ENCODE results near the gene AIF1.

GRCh38 chr6:31664790-31665500, 49.9 kb downstream of the AIF1 start, which contains the start of gene GPANK1:
- TF ChIP-seq, protein P1, sequence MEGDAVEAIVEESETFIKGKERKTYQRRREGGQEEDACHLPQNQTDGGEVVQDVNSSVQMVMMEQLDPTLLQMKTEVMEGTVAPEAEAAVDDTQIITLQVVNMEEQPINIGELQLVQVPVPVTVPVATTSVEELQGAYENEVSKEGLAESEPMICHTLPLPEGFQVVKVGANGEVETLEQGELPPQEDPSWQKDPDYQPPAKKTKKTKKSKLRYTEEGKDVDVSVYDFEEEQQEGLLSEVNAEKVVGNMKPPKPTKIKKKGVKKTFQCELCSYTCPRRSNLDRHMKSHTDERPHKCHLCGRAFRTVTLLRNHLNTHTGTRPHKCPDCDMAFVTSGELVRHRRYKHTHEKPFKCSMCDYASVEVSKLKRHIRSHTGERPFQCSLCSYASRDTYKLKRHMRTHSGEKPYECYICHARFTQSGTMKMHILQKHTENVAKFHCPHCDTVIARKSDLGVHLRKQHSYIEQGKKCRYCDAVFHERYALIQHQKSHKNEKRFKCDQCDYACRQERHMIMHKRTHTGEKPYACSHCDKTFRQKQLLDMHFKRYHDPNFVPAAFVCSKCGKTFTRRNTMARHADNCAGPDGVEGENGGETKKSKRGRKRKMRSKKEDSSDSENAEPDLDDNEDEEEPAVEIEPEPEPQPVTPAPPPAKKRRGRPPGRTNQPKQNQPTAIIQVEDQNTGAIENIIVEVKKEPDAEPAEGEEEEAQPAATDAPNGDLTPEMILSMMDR (IDR thresholded peaks at IDR 0.05): no peak
- TF ChIP-seq POLR2A (IDR thresholded peaks at IDR 0.05): no peak
